CD4-positive, alpha-beta T cell treated with Interleukin-17A for 1 hour (primary cell): ENCODE results near the gene NR3C1.

Experiments
- DNase-seq: peaks from one replicate; pipeline ENCODE4 v3.0.0-alpha.2; 2020

NR3C1 gene

GRCh38 chr5:143304836-143305475 lies 98.5 kb downstream of the NR3C1 start:
- no peak for DNase-seq

- no peak for DNase-seq
These were observed 101.0 kb downstream of the NR3C1 start for GRCh38 chr5:143302341-143303045.

GRCh38 chr5:143297756-143298155 lies 105.7 kb downstream of the NR3C1 start:
- no peak for DNase-seq

- DNase-seq, result no peak
These were observed 113.4 kb downstream of the NR3C1 start for GRCh38 chr5:143290125-143290524.

- no peak for DNase-seq
These were observed 119.0 kb downstream of the NR3C1 start for GRCh38 chr5:143284521-143284920.

GRCh38 chr5:143284002-143284401 lies 119.5 kb downstream of the NR3C1 start:
- no peak for DNase-seq

GRCh38 chr5:143281226-143281625 lies 122.3 kb downstream of the NR3C1 start:
- DNase-seq, result no peak

- DNase-seq, result no peak
These were observed 123.8 kb downstream of the NR3C1 start for GRCh38 chr5:143279698-143280097.

- no peak for DNase-seq
These were observed 126.0 kb downstream of the NR3C1 start for GRCh38 chr5:143277536-143277935.

- no peak for DNase-seq
These were observed 127.7 kb downstream of the NR3C1 start for GRCh38 chr5:143275512-143276363.

- DNase-seq, result no peak
These were observed 128.5 kb downstream of the NR3C1 start for GRCh38 chr5:143274952-143275351.

- DNase-seq, result no peak
These were observed 132.1 kb downstream of the NR3C1 start for GRCh38 chr5:143271431-143271830.

- DNase-seq, result no peak
These were observed 135.1 kb downstream of the NR3C1 start for GRCh38 chr5:143268388-143268787.

GRCh38 chr5:143267186-143267585 lies 136.3 kb downstream of the NR3C1 start:
- DNase-seq, result no peak

GRCh38 chr5:143265995-143266394 lies 137.5 kb downstream of the NR3C1 start:
- no peak for DNase-seq

GRCh38 chr5:143263272-143263810 lies 140.1 kb downstream of the NR3C1 start:
- no peak for DNase-seq

GRCh38 chr5:143262393-143263174 lies 140.9 kb downstream of the NR3C1 start:
- DNase-seq, result no peak

- no peak for DNase-seq
These were observed 141.6 kb downstream of the NR3C1 start for GRCh38 chr5:143261748-143262392.

GRCh38 chr5:143259254-143259605 lies 144.3 kb downstream of the NR3C1 start:
- no peak for DNase-seq

- no peak for DNase-seq
These were observed 144.8 kb downstream of the NR3C1 start for GRCh38 chr5:143258559-143259253.

GRCh38 chr5:143254819-143255218 lies 148.7 kb downstream of the NR3C1 start:
- DNase-seq, result no peak

- no peak for DNase-seq
These were observed 151.5 kb downstream of the NR3C1 start for GRCh38 chr5:143251946-143252345.
